NCI-H2196 treated with DMSO at 0.1 percent for 48 hours (cell line): ENCODE measurements around the gene A2ML1.
"Not testable (repeated sequence)": the region's sequence is repeated elsewhere in the genome, so short reads cannot be mapped to it uniquely, and the experiment has no call there.

Source experiments
- DNase-seq: peaks from one replicate; lab custom pipeline; 2025; ENCODE audit not compliant: unreplicated experiment; lab: John Stamatoyannopoulos, UW

Gene A2ML1

DNA sequence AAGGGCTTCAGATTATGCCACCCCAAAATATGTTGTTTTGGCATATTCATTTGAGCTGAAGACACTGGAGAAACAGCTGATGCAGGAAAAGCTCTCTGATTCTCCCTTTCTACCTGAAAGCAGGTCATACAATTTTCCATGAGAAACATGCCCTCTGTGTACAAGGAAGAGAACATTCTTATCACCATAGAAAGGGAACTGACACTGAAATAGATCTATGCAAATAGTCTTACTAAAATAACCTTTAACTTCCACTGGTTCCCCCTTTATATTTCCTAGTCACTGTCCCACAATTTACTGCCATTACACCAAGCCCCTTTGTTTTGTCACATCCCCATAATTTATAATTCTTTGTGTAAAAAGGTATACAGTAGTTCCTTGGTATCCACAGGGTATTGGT, 82.2 kb downstream of the A2ML1 start:
- no peak for DNase-seq

DNA sequence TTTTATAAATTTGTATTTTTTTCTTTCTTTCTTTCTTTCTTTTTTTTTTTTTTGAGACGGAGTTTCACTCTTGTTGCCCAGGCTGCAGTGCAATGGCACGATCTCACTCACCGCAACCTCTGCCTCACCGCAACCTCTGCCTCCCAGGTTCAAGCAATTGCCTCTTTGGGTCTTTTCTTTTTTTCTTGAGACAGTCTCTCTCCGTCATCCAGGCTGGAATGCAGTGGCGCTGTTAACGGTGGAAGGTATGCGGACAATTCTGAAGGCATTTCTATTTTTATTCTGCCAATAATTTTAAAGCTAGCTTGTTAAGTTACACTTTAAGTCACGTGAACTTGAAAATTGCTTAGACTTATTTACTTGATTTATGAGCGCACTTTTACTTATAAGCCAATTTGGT, 83.1 kb downstream of the A2ML1 start:
- DNase-seq: no peak

DNA sequence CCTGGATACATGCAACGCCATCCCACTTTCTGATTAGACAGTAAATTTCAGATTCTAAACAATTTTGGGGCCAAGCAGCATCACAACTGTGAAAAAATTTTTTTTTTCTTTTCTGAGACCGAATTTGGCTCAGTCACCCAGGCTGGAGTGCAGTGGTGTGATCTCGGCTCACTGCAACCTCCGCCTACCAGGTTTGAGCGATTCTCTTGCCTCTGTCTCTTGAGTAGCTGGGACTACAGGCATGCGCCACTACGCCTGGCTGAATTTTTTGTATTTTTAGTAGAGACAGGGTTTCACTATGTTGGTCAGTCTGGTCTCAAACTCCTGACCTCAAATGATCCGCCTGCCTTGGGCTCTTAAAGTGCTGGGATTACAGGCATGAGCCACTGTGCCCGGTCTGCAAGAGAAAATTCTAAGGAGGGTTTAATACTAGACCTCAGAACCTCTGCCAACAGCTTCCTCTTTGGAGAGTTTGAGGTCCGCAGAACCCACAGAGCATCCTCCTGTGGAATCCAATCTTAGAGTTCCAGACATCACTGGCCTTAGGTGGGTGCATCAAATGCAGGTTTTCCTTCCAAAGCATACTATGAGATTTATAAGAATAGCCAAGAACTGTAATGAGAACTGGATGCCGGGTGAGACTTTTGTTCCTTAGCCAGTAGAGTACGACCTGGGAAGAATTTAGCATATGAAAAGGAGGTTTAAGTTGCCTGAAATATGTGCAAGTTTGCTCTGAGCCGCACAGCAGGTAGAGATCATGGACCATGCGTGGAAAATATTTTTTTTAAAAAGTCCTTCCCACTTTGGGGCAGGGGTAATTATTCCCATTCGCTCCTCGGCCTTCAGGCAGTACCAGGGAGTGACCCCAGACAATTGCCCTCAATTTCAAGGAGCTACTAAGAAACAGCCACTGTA, 84.1 kb downstream of the A2ML1 start:
- no peak for DNase-seq

DNA sequence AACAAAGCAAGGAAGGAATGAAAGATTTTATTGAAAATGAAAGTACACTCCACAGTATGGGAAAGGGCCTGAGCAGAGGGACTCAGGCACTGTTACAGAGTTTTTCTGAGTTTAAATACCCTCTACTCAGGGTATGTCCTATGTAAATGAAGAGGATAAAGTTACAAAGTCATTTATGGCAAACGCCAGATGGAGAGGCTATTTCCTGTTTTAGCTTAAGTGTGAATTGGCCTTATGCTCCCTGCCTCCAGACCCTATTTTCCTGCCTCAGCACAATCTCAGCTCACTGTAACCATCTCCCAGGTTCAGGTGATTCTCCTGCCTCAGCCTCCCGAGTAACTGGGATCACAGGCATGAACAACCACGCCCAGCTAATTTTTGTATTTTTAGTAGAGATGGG, 85.1 kb downstream of the A2ML1 start:
- no peak for DNase-seq

DNA sequence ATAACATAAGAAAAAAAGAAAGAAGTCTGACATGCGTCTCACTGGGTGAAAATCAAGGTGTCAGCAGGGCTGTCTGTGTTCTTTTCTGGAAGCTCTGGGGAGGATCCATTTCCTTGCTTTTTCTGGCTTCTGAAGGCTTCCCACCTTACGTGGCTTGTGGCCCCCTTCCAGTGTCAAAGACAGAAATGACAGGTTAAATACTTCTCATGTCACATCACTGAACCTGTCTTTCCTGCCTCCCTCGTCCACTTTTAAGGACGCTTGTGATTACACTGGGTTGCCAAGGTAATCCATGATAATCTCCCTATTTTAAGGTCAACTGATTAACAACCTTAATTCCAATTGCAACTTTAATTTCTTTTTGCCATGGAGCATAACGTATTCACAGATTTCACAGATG, 87.3 kb downstream of the A2ML1 start:
- no peak for DNase-seq

DNA sequence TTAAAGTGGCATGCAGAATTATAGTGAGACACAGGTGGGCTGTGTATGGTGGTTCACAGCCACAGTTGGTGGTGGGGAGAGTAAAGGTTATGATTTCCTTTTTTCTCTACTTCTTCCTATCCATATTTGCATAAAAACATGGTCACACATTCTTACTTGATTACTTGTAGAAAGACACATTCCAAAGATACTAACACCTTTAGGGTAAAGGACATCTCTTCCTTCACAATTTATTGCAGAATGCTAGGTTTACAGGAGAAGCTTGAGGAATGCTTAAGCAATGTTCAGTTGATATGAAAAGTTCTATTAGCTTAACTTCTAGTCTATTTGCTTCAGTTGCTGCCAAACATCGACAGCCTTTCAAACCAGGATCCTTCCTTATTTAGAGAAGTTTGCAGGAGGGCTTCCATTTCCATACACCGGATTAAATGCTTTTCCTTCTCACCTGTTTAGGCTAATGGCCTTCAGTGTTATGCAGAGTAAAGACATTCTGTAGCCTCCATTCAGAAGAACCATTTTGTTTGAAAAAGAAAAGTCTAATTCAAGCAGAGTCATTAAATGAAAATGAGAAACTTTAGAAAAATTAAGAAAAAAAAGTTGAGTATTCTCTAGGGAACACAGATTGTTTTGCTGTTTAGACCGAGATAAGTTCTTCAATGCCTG, 89.3 kb downstream of the A2ML1 start:
- DNase-seq: no peak

DNA sequence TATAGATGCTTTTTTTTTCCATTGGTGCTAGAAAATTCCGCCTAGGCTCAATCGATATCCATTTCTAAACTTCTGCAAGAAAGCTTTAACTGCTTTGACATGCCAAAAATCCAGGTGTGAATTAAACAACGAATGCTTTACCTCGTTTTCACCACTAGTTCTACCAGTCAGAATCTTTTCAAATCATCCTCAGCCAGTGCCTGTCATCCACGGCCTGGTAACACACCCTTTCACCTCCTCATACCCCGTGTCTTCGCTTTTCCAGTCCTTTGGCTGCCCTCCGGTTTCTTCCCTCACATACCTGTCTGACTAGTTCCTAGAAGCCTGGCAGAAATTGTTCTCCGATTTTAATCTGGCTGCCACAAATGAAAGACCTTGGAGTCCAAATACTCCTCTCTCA, 90.5 kb downstream of the A2ML1 start:
- DNase-seq: no peak

DNA sequence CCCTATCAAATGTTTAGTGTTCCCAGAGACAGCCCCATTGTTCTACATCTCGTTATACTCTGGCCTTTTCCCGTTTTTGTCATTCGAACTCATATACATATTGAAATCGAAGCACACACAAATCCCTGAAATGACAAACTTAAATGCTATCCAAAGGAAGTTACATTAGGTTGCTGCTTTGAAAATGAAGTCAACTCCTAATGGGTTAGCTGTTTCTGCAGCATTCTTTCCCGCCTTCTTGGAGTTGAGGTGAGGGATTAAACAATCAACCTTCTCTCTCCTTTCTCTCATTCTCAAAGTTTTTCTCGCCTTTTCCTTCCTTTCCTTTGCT, 91.2 kb downstream of the A2ML1 start:
- no peak for DNase-seq

DNA sequence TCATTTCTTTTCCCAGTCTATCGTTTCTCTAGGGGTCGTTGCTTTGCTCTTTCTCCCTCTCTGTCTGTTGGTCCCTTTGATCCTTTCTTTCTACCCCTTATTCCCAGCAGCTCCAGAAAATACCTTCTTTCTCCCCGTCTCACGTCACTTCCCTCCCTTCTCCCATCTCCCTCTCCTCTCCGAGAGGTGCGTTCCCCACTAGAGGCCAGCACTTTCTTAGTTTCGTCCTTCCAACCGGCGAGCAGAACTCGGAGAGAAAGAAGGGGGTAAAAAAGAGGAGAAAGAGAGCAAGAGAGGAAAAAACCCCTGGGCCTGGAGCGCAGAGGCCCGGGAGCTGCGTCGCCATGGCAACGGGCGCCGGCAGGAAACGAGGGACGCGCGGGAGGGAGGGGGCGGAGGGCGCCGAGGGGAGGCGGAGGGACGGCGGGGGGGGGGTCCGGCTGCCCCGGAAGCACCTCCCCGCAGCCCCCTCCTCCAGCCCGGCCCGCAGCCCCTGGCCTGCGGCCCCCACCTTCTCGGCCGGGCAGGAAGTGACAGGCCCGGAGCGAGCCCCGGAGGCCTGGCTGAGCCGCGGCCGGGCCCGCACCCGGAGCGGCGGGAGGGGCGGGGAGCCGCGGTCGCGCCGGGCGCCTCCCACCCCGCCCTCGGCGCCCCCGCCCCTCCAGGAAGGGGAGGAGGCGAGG, 91.8 kb downstream of the A2ML1 start, which contains the start of gene PHC1:
Gene PHC1, plus strand, starts transcription at position 477 of the 683 bp plus-strand sequence. CDS start 3,169 bp downstream, outside the sequence.
- peak; percentile 12 for DNase-seq

DNA sequence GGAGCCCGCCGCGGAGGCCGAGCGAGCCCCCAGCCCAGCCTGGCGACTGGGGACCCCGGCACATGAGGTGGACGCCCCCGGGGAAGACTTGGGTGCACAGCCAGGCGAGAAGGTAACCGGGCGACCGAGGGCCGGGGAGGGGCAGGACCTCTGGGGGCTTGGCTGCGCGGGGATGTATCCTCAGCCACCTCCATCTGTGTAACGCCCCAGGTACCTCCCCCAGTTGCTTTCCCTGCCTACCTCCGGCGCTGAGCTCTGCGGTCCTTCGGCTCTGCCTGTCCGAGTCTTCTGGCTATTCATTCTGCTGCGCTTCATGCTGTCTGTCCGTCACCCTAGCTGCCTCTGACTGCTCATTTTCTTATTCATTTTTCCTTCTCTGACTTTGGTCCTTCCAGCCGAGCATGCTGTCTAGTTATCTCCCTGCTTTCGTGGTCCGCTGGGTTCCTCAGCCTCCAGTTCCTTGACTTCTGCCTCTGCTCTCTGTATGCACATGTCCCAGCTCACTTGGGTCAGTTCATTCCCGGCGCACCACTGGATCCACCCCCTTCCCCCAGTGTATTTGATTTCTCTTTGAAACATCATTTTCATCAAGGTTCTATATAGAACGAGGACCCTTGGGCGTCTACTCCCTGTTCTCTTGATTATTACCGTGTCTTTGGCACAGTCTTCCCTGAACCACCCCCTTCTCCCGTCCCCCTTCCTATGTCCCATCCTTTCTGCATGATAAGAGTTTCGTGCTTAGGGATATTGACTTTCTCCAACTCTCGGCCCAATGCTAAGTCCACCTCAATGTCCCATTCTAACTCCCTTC, 92.5 kb downstream of the A2ML1 start:
- peak; percentile 13 for DNase-seq

DNA sequence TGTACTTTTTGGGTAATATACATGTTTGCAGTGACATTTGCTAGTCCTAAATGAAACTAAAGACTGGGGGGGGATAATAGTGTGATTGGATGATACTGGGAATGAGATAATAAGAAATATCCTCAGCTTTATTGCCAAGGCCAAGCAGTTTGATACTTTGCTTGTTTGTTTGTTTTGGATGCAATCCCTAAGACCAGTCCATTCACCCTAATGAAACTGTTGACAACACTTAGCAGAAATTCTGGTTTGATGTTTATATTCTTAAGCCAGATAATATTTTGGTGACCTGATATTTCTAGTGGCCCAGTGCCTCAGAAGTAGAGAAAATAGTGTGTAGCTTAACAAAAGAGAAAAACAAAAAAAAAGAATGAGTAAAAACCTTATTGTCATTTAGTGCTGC, 93.7 kb downstream of the A2ML1 start:
- no peak for DNase-seq

DNA sequence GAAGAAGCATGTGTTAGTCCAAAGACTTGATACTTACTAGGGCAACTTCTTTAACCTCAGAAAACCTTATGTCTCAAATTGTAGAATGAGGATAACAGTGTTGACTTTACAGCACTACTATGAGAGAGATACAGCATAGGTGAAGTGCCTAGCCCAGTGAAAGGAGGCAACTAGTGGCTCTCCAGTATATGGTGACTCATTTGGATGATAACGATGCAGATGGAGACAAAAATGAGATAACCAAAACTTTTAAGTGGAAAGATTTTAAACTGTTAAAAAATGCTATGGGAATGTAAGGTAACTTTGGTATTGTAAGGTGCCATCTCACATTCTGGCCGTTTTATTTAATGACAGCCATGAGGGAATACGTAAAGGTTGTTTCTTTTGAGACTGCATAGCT, 94.6 kb downstream of the A2ML1 start:
- DNase-seq: no peak

DNA sequence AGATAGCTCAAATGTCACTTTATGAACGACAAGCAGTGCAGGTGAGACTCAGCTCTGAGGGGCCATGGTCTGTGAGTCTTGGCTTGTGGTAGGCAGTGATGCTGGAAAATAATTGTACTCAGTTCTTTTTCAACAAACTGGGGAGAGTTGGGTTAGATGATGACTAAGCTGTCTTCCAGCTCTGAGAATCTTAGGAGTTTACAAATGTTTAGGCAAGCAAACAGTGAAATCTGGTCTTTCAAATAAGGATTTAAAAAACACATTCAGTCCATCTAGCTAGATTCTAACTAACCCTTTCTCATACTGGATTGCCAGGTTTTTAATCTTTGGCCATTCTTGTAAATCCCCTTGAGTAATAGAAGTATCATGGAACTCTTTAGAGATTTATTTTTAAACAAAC, 95.3 kb downstream of the A2ML1 start:
- DNase-seq: no peak

DNA sequence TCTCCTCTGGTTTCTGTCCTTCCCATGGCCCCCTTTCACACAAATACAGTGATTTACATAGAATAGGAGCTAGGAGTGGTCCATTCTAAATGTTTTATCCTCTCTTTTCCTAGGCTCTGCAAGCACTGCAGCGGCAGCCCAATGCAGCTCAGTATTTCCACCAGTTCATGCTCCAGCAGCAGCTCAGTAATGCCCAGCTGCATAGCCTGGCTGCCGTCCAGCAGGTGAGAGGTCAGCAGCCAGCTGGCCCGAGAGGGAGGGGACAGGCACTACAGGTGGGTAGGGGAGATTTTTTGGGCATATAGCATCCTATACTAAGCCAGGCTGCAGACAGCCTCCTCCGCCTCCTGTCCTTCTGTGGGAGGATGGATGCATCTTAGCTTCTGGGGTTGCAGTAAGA, 97.2 kb downstream of the A2ML1 start:
- DNase-seq: not testable (repeated sequence)

DNA sequence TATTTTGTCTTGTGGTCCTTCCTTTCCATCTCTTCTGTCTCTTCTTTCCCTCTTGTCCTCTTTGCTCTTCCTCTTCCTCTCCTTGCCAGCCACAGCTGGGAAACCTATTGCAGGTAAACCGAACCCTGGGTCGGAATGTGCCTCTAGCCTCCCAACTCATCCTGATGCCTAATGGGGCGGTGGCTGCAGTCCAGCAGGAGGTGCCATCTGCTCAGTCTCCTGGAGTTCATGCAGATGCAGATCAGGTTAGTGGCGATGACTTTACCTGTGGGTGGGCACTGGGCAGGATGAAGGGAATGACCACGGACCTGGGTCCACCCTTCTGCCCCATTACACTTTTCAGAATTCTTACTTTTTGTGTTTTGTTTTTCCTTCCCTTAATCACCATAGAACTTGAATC, 100.1 kb downstream of the A2ML1 start:
- no peak for DNase-seq
